Mammary epithelial cell (primary cell): ENCODE results near the gene ADAT3.

ENCODE experiments used
- EZH2 ChIP-seq: IDR thresholded peaks from 2 replicates; pipeline ENCODE4 v1.6.1; 2012; ENCODE audit warnings: low read length, inconsistent platforms, borderline replicate concordance
- TF ChIP-seq, protein P1 (sequence below), 2 donors: IDR thresholded peaks in 1 of 2; conservative IDR thresholded peaks in 1 of 2; 2 replicates each; pipeline ENCODE4 v1.5.1; 2011 to 2012; ENCODE audit warnings: inconsistent platforms in 2 of 2, low read length in 2 of 2, mild to moderate bottlenecking in 2 of 2, control low read depth in 1 of 2, low read depth in 1 of 2; ENCODE audit not compliant: insufficient read depth in 1 of 2; ENCODE audit errors: extremely low read depth in 1 of 2

DNA sequence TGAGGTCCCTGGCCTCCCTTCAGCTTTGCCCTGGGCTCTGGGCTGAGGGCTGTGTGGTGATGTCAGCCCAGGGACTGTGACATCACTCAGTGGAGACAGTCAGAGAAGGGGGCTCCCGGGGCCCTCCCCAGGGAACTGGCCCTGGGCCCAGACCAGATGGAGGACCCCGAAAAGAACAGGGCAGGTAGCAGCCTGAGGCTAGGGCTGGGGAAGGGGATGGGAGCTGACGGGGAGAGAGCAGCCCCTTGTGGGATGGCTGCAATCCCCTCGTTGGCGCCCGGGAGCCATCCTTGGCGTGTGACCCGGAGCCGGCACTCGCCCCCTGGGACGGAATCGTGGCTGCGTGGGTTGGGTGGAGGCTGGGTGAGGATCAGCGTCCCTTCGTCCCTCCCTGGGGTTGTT, 49.3 kb downstream of the ADAT3 start:
- TF ChIP-seq, protein P1, sequence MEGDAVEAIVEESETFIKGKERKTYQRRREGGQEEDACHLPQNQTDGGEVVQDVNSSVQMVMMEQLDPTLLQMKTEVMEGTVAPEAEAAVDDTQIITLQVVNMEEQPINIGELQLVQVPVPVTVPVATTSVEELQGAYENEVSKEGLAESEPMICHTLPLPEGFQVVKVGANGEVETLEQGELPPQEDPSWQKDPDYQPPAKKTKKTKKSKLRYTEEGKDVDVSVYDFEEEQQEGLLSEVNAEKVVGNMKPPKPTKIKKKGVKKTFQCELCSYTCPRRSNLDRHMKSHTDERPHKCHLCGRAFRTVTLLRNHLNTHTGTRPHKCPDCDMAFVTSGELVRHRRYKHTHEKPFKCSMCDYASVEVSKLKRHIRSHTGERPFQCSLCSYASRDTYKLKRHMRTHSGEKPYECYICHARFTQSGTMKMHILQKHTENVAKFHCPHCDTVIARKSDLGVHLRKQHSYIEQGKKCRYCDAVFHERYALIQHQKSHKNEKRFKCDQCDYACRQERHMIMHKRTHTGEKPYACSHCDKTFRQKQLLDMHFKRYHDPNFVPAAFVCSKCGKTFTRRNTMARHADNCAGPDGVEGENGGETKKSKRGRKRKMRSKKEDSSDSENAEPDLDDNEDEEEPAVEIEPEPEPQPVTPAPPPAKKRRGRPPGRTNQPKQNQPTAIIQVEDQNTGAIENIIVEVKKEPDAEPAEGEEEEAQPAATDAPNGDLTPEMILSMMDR (conservative IDR thresholded peaks at IDR 0.05 in 1 of 2, IDR thresholded peaks at IDR 0.05 in 1 of 2; ENCODE audit: extremely low read depth in 1 of 2, insufficient read depth in 1 of 2, low read depth in 1 of 2, low read length in 2 of 2): no peak
- TF ChIP-seq EZH2: no peak
